Measurements from ENCODE around the gene PMM2.

DNA sequence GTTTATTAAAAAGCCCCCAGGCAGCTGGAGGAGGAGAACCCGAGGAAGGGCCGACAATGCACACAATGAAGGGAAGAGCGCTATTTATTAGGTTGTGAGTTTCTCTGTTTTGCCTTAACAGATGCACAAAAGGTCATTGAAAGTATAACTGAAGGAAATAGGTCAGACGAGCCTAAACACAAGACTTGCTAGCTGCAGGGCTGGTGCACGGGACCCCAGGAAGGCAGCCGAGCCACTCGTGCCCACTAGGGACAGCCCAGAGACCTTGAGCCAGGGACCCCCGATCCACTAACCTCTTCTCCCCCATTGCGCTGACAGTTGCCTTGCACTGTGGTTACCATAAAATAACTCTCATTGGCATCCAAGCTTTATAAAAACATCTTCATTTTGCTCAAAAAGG, 95.8 kb downstream of the PMM2 start:
- TF ChIP-seq CTCF (IDR thresholded peaks at IDR 0.05): no peak
- TF ChIP-seq EZH2 (IDR thresholded peaks at IDR 0.05): no peak
- no peak for TF ChIP-seq EZH2phosphoT487 (IDR thresholded peaks at IDR 0.05)

Data from neural progenitor cell (in vitro differentiated cells).